Measurements from ENCODE around the gene PIAS1.
A peak's percentile ranks its signal among the peaks of the same experiment; 100 is the strongest.
"Not testable (repeated sequence)": the region's sequence is repeated elsewhere in the genome, so short reads cannot be mapped to it uniquely, and the experiment has no call there.

The PIAS1 gene

DNA sequence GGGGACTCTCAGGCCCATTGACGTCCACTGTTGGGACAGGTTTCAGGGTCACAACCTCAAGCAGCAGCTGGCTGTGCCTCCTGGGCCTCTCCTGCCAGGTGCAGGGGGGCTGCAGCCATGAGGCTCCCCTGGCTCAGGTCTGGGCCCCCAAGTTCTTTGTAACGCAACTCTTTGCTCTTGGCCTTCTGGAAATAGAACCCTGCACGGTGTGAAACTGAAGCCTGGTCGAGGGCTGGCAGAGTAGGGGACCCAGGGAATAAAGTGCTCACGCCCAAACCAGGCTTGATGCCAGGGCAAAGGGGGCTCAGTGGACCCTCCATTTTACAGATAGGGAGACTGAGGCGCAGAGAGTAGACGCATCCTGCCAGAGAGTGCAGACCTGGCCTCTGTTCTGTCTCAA, 150.2 kb downstream of the PIAS1 start:
- no peak for DNase-seq (ENCODE audit: low spot score)

DNA sequence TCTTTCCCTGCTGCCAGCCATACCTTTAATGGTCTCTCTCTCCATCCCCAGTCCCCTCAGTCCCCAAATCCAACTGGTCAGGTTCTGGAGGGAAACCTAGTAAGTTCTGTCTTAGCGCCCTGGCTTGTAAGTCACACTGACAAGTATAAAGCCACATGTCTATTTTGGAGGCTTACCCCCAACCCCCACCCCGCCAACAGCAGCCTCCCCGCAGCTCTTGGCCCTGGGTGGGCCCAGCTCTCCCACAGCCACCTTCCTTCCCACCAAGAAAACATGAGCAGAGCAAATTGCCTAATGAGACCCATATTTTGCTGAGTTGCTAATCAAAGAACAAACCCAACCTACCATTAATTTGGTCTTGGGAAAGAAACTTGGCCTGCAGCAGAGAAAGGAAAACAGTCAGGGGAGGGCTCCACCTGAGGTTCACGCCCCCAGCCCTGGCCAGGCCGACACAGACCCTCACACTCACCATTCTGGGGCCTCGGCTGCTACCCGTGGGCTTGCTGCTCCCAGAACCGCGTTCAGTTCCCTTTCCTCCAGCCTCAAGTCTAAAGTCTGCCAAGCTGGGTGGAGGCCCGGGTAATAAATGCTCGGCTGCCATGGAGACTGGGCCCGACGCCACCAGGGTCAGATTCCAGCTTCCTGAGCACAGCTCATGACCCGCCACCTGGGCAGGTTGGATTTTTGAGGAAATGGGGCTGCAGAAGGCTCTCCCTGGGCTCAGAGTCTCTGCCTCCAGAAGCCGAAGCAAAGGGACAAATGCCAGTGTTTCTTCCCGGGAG, 150.9 kb downstream of the PIAS1 start, which contains the start of gene CALML4:
Gene CALML4, minus strand, starts transcription at position 557 of the 782 bp plus-strand sequence. Its CDS starts 85 bp downstream, at position 472.
- DNase-seq (ENCODE audit: low spot score): no peak

DNA sequence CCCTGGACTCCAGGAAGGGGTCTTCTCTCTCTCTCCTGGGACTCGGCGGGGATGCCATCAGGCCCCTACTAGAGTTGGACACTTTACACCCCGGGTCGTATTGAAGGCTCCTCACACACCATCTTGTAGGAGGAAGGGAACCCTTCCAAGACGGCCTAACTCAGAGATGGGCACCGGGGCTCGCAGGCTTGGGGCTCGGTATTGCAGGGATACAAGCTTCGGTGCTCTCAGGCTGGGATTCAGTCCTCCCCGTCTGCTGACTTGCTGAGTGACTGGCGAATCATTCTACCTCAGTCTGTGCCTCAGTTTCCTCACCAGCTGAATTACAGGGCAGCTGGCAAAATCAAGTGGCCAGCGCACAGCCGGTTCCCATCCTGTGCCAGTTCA, 151.4 kb downstream of the PIAS1 start:
- no peak for DNase-seq (ENCODE audit: low spot score)

DNA sequence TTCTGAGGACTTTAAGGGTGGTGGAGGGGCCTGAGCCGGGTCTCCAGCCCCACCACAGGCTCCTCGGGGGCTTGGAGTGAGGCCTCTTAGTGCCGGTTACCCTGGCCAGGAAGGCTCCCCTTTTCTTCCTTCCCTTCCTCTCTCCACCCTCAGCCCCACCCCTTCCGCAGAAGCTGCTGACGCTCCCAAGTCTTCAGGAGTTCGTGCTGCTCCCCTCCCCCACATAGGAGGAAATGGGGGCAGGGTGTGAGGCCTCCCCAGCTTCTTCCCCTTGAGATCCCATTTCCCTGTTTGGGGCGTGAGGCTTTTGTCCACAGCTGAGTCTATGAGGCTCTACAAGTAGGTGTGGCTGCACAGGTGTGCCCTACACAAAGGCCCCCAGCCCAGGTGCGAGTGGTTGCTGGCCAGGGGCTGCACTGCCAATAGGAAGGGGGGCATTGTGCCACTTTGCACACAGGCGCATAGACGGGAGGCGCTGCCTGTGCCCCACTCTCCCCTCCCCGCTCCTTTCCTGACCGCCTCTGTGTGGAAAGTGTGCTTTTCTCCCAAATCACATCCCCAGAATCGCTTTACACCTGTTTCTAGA, 151.9 kb downstream of the PIAS1 start:
- DNase-seq (ENCODE audit: low spot score): no peak

DNA sequence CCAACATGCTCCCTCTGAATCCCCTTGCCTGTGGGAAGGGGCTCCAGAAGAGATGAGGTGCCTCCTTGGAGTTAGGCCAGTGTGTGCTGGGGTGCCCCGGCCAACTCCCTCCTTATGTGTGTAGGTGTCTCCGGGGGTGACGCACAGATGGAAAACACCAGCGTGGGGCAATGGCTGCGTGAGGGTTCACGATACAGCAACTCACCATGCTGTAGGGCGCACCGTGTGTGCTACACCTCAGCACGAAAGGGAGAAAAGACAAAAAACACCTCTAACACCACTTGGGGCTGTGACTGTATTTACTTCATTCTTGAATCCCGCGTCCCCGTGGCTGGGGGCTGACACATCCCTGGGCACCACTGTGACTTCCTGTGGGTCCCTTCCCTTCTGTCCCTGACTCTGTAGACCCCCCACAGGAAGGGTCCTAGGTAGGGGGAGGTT, 152.6 kb downstream of the PIAS1 start:
- no peak for DNase-seq (ENCODE audit: low spot score)

DNA sequence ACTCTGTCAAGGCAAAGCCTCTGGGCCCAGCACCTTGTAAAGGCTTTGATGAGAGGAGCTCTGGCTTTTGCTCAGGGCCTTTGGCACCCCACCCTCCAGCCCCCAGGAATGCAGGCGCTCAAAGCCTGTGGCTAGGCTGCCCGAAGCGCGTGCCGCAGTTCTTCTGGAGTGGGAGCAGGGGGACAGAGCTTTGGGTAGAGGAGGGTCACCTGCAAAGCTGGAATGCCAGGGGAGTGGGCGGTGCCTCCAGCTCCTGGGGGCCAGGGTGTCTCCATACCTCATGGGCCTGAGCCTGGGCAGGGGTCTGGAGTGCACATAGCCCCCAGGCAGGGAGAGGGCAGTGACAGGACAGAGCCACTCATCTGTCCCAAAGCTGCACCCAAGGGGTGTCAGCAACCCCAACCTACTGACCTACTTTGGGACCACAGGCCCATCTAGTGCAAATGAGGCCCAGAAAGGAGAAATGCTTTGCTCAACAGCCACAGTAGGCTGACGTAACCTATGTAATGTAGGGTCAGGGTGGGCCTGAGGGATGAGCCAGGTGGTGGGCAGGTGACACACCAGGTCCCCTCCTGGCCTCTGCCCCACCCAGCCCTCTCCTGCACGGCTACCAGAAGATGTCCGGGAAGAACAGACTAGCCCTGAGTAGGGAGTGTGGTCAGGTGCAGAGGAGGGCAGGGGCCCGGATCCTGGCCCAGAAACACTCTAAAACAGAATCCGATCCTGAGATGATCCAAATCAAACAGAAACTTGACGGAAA, 153.2 kb downstream of the PIAS1 start:
- DNase-seq (ENCODE audit: low spot score): no peak

DNA sequence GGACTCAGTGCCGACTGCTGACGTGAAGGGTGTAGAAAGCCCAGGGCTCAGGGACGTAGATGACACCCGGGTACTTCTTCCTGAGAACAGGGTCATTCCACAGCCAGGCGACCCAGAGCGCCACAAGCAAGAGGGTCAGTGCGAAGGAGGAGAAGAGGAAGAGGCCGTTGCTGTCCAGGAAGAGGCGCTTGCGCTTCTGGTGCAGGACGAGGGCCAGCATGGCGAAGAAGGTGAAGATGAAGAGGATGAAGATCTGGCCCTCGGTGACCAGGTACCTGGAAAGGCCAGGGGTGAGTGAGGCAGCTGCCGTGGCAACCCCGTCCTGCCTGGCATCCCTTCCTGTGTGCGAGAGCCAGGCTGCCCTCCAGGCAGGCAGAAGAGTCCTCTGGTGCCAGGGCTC, 154.0 kb downstream of the PIAS1 start:
- DNase-seq (ENCODE audit: low spot score): no peak

DNA sequence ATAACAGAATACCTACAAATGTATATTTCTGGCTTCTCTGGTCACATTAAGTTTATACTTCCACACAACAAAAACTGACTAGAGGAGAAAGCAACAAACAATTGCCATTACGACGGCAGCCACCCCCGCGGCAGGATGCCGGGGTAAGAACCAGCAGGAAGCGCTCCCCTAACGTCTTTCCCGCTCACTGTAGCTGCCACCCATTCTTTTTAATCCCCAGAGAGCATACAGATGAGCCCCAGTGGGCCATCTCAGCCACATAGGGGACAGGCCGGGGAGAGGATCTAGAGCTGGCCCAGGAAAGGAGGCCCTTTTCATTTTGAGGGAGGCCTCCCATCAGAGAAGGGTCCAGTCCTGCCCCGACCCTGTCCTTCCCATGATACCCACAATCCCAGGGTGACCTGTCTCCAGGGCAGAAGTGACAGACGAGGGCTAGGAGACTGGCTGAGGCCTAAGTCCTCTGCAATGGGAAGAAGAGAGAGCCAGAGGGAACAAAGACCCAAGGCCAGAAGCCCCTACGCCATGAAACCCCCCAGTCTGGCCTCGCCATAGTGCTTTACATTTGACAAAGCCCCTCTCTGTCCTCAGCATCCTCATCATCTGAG, 154.6 kb downstream of the PIAS1 start:
- DNase-seq (ENCODE audit: low spot score): no peak

DNA sequence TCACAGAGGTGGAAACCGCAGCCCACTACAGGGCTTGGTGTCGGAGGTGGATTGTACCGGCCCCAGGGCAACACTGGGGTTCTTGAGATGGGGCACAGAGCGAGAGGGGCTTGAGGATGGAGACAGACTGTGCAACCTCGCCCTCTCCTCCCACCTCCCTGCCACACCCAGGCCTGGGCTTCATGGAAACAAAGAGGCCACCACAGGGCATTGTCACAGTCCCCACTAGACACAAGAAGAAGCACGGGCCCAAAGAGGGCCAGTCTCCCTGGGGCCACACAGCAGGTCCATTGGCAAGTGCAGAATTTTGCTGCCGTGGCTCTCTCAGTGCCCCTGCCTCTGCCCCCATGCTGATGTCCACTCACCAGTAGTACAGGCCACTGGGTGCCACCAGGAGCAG, 155.2 kb downstream of the PIAS1 start:
- no peak for DNase-seq (ENCODE audit: low spot score)

DNA sequence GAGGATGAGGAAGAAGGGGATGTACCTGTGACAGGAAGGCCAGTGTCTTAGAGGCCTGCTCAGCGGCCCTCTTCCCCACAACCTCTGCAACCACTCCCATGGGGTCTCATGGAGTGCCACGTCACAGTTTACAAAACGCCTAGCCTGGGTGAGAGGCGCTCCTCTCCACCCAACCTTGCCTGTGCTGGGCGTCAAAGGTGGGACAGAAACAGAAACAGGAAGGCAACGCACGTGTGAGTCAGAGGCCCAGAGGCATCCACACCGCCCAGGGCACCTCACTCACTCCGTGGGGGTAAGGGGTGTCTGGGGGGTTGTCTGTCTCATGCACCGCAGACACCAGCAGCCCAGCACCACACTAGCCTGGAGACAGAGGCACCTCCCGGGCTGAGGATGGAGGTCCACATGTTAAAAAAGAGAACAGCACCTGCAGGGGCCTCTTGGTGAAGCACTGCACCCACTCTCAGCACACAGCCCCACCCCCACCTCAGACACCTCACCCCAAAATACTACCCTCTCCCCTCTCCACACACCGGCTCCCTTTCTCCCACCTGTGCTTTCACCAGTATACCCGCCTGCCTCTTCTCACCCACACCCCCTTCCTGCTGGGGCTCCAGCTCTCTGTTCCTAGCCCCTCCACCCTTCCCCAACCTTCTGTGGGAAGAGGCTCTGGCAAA, 155.8 kb downstream of the PIAS1 start:
- DNase-seq (ENCODE audit: low spot score): no peak

DNA sequence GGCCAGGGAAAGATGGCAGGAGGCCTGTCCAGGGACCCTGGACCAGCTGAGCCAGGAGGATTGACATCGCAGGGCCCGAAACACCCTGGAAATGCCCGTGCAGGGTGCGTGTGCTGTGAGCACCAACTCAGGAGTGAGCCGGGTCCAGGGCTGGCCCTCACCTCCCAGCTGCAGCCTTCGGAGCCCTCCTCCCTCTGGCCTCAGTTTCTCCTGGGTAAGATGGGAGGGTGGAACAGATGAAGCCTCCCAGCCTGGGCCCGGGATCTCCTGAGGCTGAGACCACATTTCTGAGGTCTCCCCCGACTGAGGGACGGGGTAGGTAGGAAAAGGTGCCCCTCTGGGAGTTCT, 156.3 kb downstream of the PIAS1 start:
- no peak for DNase-seq (ENCODE audit: low spot score)

DNA sequence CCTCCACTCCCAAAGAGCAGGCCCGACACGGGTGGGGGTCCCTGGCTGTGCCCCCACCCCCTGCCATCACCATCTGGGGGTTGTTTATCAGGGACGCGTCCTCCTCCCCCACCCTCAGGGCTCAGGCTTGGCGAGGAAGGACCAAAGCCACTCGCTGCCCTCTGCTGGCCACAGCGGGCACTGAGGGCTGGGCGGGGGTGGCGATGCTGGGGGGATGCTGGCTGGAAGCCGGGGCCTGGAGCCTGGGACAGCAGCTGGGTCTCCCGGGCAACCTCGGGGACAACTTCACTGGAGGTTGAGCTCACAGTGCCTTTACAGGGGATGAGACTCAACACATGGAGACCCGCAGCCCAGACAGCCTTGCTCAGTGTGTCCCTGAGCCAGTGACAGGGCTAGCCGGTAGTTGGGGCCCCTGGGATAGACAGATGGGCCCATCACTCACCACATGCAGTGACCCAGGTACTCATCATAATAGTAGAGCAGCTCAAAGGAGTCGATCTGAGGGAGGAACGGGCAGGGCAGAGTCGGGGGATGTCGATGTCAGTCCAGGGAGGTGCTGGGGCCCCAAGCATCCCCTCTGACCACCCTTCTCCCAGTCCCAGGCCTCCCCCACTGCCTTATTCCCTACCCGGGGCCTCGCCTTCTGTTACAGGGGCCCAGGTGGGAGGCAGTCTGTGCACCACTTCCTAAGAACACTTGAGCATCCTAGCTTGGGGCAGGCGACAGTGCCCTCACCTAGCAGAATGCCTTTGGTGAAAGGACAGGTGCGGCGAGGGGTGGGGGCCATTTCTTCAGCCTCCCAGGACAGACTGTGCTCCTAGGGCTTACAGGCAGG, 156.9 kb downstream of the PIAS1 start:
- DNase-seq (ENCODE audit: low spot score): peak; percentile 89

DNA sequence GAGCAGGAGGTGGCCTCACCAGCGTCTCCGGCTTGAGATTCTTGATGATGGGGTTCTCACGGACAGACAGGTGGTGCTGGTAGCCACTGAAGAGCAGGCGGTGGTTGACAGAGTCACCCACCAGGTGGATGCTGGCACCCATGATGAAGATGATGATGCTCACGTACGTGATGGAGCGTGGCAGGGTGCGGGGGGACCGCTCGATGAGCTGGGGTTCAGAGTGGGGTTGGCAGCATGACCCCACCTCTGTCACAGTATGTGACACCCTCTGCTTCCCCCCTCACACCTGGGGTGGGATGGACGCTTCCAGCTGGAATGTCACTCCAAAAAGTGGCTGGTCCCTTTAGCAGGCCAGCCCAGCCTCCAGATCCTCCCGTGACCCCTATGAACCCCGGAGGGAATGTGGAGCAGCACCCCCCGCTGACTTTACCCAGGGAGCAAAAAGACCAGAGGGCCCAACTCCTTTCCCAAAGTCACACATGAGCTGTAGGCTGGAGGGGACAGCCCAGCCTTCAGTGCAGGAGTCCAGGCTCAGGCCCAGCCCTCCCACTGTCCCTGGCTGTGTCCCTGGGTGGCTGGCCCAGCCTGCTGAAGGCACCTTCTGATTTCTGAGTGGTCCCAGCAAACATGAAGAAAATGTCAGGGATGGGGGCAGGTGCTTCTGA, 157.7 kb downstream of the PIAS1 start:
- DNase-seq (ENCODE audit: low spot score): peak; percentile 34

DNA sequence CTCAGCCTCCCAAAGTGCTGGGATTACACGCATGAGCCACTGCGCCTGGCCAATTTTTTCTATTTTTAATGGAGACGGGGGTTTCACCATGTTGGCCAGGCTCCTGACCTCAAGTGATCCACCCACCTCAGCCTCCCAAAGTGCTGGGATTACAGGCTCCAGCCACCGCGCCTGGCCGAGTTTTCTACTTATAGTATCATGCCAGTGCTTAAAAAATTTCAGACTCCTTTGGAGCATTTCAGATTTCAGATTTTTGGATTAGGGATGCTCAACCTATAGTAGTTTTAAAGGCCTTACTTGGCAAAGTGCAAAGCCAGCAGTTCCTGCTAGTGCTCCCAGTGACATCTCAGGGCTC, 159.4 kb downstream of the PIAS1 start:
- not testable (repeated sequence) for DNase-seq (ENCODE audit: low spot score)

DNA sequence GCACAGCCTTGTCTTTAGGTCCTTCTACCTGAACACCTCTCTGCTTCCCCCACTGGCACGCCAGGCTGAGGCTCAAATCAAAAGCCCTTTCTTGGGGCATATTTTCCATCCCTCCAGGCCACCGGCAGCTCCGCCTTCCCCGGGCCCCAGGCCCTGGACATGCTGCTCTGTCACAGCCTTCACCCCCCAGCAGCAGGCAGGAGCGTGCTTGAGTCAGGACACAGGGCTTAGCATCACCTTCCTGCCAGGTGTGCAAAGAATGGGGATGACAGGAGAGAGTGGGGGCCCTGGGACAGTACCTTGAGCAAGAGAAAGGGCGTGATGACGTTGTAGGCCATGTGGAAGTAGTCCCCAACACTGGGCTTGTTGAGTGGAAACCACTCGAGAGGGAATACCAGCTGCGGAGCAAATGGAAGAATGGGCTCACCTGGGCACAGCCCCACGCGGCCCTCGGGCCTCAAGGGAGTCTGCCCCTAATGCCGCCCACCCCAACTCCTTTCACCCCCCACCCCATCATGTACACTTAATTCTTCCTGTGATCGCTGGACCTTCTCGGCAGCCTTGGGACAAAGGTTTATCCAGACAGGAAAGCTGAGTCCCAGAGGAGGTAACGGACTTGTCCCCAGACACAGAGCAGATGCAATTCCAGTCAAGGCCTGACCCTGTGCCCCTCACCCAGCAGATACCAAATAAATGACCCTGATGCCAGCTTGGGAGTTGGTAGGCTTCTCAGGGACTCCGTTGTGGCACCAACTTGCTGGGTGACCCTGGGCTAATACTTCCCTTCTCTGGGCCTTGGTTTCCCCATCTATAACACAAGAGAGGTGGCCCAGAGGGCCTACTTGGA, 160.1 kb downstream of the PIAS1 start:
- no peak for DNase-seq (ENCODE audit: low spot score)

DNA sequence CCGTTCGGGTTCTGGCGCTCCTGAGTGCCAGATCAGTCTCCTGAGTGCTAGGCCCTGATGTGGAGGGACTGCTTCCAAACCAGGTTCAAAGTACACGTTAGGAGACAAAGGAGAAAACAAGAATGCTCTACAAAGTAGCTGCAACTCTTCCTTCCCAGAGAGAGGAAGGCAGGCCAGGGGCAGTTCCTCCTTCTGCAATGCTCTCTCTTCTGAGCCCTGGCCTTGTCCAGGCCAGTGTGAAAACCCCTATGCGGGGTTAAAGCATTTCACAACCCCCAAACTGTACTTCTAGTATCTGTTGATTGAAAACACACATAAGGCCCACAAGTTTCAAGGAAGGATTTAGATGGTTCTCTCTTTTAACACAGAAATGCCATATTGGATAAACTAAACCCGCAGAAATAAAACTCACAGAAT, 160.7 kb downstream of the PIAS1 start:
- DNase-seq (ENCODE audit: low spot score): no peak

DNA sequence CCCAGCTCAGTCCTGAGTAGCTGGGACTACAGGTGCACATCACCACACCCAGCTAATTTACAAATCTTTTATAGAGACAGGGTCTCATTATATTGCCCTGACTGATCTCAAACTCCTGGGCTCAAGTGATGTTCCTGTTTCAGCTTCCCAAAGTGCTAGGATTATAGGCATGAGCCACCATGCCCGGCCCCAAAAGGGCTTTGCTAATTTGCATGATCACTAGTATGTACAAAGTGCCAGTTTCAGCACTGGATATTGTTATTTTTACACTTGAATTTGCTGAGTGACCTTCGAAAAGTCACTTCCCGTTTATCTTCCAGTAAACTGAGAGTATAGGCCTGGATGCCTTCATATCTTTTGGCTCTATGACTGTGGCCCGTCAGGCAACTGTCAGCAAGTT, 163.2 kb downstream of the PIAS1 start:
- no peak for DNase-seq (ENCODE audit: low spot score)

DNA sequence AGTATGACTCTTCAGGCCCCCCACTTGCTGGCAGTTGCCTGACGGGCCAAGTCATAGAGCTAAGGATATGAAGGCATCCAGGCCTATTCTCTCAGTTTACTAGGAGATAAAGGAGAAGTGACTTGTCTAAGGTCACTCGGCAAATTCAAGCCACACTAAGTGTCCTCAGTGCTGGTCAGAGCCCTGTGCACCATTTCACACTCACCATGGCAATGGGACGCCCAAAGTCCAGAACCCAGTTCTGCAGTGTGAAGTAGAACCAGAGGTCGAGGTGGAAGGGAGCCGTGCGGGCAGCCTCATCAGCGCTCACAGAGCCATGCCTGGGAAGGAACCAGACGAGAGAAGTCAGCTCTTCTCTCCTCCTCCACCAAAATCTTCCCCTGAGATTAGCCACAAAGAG, 164.2 kb downstream of the PIAS1 start:
- DNase-seq (ENCODE audit: low spot score): peak; percentile 24

DNA sequence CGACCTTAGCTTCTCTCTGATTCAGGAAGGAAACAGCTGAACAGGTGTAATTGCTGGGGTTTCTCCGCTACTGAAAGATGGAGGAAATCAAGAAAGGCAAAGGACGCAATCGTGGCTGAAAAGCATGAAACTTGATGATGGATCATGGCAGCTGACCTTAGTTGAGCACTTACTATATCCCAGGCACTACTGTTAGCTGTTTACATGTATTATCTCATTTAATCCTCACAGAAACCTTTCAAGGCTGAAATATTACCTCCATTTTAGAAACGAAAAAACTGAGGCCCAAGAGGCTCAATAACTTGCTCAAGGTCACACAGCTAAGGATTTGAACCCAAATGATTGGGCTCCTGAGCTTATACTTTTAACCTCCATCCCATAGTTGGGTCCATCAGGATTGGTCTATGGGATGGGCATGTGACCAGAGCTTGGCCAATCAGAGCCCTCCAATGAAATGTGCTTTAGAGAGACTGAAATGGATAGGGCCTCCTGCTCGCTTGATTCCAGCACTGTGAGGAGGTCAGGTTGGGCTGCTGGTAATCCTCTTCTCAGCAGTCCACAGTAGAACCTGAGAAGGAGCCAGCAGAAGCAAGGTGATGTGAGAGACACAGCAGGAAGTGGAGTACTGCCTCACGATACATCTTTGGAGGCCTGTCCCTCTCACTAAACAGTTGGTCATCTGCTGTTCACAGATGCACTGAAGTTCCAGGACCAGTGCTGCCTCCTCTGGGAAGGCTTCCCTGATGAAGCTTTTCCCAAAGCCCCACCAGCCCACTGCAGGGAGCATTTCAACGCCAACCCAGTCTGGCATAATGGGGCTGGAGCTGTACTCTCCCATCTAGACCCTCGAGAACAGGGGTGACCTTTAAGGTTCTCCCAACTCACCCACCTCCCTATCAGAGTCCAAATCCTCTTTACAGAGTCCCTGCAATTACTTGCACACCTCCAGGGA, 165.0 kb downstream of the PIAS1 start:
- peak; percentile 29 for DNase-seq (ENCODE audit: low spot score)
